GM18873 (cell line): ENCODE data around the gene NIN.

ENCODE experiments used
- ATAC-seq: cut with Tn5 transposase; IDR thresholded peaks from one replicate; pipeline ENCODE4 v1.9.1; 2021; ENCODE audit warnings: mild to moderate bottlenecking, moderate library complexity, moderate number of reproducible peaks; ENCODE audit not compliant: unreplicated experiment, low FRiP score

NIN gene

DNA sequence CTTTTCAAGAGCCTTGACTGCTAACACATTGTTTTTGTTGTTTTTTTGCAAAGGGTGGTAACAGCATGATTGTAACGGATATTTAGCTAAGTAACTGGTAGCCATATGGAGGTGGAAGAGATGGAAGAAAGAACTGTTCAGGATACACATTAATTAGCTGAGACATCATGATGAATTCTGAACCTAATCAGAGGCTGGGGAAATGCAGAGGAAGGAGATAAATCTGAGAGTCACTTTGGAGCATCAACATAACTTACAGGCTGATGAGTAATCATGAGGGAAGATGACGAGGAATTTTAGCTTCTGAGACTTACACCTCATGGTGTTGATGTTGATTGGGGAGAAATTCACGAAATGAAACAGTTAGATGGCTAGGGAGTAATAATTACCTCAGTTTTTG, 62.3 kb downstream of the NIN start:
- no peak for ATAC-seq

DNA sequence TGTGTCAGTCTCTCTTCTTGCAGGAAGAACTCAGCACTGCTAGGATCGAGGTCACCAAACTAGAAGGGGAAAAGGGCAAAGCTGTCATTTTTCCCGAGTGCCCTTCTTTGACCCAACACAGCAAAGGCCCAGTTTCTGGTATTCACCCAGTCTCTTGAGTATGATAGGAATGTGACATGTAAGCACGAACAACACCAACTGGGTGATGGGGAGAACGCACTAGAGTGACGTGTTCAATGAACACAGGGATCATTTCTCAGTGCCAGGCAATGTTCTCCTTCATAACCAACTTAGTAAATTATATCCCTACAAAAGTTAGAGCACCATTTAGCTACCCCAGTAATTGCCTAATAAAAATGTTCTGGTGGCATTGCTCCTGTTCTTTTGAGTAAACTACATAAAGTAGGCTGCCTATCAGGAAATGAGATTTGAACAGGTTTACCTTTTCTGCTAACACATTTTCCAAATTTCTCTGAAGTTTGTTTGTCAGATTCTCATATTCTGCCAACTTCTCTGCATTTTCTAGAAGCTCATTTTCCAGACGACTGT, 64.5 kb downstream of the NIN start:
- no peak for ATAC-seq

DNA sequence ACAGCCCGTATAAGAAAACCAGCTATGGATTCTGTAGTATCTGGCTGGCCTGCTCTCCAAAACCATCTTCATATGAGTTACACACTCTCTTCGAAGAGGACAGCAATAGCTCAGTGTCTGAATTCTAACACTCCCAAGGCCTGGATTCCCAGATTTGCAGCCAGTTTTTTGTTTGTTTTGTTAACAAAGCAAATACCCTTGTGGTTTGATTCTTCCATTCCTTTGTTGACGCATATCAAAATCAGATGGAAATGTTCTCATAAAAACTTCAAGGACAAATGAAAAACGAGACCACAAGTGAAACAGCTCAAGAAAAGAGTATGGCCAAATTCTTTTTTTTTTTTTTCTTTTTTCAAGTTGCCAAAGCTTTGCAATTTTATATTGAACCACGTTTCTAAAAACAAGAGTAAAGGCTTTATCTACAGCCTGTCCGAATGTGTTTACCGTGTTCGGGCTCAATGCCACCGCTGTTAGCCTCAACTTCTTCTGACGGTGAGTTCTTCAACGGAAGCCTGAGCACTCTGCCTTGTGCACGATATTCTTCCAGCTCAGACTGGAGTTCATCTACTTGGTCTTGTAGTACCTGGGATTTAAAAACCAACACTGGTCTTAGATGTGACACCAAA, 67.5 kb downstream of the NIN start:
- no peak for ATAC-seq

DNA sequence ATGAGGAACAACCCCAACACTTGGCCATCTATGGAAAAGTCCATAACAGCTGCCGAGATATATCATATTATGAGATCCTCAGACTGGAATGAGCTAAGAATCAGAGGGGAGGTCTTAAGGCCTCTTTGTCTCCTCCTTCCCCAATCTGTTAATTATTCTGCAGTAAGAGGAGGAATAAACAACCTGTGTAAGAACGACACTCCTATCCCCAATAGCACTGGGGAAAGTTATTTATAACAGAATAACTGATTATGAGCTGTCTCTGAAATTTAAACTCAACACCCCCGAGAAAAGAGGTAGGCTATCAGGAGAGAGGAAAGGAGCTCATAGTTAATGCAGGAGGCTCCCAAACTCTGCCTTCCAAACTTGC, 68.0 kb downstream of the NIN start:
- ATAC-seq: no peak

DNA sequence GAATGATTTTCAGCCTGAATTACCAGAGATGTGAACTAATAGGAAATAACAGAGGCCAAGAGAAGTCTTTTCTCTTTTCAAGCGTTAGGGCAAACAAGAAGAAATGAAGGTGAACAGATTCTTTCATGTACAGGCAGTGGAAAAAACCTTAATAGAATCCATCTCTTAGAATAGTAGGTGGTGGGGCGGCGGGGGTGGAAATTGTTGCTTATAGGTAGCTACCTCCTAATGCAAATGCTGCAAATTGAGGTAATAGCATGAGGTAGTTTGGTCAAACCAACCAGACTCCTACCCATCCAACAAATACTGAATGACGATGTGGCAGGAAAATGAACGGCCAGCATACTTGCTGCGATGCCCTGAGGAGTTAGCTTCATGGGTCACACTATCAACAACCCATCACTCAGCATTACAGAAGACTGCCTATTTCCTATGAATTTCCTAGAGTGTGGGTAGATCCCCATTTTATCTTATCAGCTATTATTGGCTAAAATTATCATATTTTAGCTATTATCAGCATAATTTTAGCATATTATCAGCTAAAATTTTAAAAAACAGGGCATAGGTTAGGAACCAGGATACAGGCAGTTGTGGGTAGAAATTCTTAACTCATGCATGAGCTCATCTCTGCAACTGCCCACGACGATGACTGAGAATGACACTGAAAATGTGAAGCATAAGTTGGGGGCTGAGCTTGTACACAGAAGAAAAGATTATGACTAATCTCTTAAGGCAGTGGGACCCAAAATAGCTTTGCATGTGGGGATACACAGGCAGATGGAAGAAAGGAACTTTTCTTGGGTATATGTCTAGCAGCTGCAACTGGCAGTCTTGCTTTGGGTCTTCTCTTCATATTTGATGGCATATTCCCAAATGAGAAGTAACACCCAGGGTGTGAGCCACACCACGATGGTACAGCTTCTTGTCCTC, 68.7 kb downstream of the NIN start:
- ATAC-seq: peak; percentile 79

DNA sequence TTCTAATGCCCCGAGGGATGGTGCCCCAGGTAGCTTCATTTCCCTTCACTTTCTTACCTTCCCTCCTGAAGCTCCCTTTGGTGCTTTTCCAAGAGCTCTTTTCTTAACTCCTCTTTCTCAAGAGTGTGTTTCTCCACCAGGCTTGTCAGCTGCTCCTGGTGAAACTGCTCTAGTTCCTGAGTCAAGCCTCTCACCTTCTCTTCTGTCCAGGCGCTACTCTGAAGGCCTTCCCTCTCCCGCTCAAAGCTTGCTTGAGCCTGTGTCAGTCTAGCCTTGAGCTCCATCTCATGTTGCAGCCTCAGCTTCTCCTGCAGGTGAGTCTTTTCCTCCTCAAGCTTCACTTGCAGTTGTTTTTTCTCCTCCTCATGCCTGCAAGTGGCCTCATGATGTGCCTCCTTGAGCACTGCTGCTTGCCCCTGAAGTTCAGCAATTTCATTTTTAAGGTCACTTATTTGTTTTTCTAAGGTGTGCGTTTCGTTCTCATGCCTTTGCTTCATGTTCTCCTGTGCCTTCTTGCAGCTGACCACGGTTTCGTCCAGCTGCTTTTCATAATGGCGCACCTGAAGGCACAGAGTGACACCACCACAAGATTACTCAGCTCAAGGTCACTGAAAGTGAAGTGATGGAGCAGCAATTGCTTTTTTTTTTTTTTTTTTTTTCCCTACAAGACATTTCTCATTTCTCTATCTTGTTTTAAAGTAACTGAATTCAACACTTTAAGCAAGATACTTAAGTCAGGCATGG, 71.0 kb downstream of the NIN start:
- no peak for ATAC-seq

DNA sequence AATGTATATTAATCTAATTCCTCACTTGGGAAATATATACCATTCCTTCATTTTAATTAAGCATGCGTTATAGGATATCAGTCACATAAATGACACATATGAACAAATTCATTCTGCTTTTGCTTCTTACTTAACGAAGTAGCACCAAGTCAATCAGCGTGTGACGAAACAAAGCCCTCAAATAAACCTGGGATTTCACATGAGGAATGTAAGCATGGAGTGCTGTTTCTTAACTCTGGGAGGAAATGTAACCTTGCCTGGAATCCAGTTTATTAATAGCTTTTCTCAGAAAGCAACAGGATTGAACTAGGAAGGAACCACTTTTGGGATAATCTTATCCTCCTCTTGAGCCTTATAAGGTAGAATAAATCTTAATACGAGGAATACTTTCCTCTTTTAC, 72.0 kb downstream of the NIN start:
- ATAC-seq: no peak

DNA sequence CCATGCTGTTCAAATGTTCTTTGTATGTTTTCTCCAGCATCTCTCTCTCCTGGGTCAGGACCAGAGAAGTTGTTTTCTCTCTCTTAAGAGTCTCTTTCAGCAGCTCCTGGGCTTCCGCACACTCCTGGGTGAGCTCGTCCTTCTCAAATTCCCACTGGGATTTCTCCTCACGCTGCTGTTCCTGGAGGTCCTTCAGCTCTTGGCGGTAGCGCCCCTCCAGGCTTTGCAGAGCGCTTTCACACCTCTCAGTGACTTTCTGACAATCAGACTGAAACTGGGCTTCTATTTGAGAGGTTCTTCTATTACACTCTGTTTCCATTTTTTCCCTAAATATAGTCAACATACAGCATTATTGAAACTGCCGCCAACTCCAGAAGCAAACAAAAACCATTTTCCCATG, 72.7 kb downstream of the NIN start:
- no peak for ATAC-seq

DNA sequence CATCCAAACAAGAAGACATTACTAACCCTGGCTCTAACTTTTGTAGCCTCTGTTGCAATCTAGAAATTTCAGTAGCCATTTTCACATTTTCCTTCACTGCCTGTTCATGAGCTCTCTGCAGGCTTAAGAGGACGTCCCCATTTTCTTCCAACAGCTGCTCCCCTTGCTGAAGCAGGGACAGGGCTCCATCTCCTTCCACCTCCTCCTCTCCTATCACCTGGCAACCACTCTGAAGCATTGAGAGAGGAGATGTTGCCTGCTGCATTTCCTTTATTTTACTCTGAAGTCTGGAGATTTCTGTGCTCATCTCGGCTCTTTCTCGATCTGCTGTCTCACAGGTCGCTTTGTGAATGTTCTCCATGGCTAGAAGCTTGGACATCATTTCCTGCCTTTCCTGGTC, 73.3 kb downstream of the NIN start:
- no peak for ATAC-seq

DNA sequence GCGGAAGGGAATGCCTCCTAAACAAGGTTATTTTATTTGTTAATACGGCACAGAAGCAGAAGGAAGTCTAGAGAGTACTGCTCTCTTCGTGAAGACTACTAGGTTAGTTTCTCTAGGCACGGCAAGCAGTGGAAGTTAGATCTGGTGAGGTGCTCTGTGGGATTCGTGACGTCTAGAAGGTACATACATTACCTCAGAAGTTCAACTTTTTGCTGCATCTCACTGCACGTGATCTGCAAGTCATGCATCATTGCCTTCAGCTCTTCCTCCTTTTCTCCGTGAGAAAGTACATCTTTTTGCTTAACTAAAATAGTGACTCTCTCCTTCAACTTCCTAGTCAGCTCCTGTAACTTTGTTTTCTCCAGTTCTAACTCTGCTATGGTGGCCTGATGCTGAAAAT, 74.7 kb downstream of the NIN start:
- ATAC-seq: no peak

DNA sequence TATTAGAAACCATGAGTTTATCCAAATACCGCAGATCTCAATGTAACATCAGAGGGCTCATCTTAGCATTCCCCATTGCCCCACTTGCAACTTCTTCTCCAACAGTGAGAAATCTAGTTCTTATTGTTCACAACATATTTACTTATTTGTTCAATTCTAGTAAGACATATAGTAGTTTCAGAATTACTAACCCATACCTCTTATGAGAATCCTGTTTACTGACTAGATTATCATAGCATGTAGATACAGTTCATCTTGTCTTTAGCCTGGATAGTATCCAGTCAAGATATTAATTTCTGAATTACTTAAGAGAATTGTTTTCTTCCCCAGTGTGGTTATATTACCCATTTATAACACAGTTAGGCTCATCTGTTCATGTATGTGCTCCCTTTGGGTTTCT, 80.6 kb downstream of the NIN start:
- no peak for ATAC-seq

DNA sequence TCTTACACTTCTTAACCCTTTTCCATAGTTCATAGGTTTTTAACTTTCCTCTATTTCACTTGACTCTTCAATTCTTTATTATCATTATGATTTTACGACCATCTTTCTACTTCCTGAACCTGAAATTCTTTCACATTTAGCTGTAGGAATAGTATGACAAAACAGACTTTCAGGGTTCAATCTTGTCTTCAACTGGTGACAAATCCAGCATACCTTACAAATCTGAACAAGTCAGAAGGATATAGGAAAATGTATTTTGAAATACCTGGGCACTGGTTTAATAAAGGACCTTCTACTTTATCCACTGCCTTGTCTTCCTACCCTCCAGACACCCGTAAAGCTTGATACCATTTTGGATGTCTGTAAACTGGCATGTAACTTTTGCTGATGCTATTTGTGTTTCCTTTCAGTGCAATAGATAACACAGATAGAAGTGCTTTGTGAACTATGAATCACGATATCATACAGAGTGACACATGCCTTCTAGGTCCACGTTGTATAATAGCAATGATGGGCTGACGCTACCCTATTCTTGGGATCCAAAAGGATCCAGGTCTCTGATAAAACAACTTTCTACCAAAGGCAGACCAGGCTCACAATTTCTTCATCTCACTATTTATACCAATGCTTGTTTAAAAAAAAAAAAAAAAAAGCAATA, 85.4 kb downstream of the NIN start:
- no peak for ATAC-seq

DNA sequence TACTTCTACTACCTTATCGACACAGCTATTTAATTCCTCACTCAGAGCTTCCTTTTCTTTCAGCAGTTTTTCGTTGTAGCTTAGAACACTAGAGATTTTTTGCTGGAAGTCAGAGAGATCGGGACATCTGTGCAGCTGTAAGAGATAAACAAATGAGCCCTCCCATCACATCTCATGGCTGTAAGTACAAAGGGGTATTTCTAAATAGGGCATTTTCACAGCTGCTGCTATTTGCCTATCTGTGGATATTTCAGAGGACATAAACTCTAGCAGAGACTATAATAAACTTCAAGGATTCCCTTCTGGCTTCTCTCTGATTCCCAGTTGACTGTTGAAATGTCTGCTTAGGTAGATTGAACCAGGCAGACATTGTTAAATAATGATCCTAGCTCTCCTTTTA, 86.7 kb downstream of the NIN start:
- ATAC-seq: no peak

DNA sequence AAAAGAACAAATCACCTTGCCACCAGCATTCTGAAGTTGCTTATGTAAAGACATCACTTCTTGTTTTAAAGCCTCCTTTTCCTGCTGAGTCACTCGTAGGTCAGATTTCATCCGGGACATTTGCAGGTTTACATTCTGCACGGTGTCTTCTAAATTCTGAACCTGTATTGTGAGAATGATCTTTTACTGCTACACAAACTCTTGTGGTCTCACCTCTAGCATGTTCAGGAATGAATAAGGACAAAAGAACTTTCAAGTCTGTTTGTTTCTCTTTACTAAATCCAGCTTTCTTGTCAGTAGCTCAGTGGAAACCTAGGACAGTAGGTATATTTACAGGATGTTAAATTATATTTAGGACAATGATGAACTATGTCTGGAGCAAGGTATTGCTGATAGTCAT, 89.4 kb downstream of the NIN start:
- no peak for ATAC-seq

DNA sequence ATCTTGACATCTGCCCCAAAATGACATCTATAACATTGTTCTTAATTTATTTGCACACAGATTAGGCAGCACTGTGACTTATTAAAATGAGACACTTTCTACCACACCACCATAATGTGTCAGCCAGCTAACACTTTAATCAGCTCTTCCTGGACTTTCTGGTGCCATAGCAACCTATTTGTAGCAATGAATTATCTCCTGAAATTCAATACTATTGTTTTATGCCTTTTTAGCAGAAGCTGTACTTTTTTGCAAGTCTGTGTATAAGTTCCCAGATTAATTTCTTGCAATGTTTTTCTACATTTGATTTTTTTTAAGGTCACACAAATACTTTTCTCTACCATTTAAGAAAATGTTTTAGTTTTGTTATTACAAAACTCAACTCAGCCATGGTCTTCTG, 90.1 kb downstream of the NIN start:
- ATAC-seq: no peak

DNA sequence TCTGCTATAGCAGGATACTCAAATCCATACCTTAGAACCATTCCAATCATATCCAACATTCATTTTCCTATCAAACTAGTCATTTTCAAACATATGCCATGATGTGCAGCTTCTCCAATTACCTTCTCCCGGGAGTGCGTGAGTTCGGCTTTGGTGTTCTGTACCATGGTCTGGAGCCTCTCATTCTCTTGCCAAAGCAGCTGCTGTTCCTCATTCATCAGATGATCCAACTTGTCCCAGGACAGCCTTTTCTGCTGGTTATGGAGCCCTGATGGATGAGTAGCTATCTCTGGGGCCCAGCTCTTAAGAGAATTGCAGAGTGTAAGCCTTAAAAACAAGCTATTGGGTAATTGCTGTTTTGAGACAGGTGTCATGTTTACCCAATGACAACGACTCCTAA, 91.8 kb downstream of the NIN start:
- ATAC-seq: no peak

DNA sequence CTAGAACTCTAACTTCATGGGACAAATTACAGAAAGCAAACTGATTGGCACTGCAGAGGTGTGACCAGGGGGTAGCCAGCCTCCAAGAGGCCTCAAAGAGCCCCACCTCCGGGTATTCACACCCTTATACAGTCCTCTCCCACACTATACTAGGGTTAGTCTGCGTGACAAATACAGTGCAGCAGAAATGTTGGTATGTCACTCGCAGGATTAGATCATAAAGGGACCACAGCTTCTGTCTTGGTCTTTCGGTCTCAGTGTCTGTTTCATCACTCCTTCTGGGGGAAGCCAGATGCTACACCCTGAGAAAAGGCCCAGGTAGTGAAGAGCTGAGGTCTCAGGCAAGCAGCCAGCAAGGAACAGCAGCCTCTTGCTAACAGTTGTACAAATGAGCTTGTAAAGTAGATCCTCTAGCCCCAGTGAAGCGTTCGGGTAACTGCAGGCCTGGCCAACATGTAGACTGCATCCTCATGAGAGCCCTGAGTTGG, 94.0 kb downstream of the NIN start:
- peak; percentile 65 for ATAC-seq

DNA sequence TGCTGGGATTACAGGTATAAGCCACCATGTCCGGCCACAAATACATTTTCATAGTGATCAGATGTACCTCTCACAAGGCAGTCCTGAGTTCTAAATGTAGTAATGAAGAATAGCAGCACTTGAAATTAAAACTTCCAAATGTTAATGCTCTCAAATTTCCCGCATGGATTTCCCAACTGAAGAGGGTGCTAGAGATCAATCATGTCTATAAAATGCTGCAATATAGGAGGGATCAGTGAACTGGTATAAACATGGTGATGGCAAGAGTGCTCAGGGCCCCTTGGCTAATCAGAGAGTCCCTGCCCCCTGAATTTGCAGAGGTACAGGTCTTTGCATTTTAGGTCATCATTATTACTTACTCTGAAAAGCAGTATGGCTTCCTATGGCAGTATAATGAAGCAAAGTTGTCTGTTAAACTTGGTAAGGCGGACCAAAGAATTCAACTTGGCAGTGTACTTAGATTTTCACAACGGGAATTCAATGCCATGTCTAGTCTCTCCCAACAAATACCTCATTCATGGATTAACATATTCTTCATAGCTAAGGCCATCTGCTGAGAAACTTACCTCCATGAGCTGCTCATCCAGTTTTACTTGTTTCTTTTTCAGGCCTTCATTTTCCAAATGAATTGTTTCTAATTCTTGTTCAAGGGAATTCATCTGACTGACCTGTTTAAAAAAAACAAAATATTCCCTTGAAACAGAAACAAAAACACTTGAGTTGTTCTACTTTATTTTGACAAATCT, 95.8 kb downstream of the NIN start:
- no peak for ATAC-seq

DNA sequence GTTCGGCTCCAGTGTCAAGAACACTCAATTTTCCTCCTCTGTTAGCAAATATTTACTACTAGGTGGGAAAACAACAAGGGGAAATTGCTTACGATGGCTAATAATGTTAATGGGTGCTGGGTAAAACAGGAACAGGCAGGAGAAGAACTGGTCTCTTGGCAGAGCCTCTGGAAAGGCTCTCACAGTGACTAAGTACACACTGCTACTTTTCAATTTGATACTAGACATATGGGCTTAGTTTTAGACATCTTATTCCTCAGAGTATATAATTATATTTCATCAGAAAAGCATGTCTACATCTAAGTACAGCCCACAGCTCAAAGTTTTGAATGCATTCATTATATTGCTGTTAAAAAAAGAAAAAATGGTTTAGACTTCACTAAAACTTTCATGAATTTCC, 97.5 kb downstream of the NIN start:
- no peak for ATAC-seq

DNA sequence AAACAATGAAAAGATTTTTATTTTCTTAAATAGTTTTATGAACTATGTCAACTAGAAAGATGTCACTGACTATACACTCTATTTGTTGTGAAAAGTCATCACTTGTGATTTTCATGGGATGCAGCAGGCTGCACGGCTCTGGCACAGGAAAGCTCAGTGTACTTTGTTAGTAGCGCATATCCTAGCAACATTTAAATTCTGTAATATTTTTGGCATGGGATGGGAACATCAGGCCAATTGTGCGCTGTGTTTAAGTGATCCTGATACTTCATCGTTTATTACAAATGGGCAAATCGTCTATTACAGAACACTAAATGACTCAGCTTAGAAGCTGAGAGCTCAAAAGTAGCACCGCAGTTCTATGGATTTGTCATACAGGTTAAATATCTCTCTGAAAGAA, 102.1 kb downstream of the NIN start:
- no peak for ATAC-seq
